Medulla oblongata (tissue), 1 donor: ENCODE measurements around the gene KRTAP5-7.
"Not testable (repeated sequence)": the region's sequence is repeated elsewhere in the genome, so short reads cannot be mapped to it uniquely, and the experiment has no call there.

ENCODE experiments used
- DNase-seq: peaks from one replicate; pipeline ENCODE4 v3.0.0-alpha.2; 2015; ENCODE audit errors: extremely low spot score

KRTAP5-7 gene

DNA sequence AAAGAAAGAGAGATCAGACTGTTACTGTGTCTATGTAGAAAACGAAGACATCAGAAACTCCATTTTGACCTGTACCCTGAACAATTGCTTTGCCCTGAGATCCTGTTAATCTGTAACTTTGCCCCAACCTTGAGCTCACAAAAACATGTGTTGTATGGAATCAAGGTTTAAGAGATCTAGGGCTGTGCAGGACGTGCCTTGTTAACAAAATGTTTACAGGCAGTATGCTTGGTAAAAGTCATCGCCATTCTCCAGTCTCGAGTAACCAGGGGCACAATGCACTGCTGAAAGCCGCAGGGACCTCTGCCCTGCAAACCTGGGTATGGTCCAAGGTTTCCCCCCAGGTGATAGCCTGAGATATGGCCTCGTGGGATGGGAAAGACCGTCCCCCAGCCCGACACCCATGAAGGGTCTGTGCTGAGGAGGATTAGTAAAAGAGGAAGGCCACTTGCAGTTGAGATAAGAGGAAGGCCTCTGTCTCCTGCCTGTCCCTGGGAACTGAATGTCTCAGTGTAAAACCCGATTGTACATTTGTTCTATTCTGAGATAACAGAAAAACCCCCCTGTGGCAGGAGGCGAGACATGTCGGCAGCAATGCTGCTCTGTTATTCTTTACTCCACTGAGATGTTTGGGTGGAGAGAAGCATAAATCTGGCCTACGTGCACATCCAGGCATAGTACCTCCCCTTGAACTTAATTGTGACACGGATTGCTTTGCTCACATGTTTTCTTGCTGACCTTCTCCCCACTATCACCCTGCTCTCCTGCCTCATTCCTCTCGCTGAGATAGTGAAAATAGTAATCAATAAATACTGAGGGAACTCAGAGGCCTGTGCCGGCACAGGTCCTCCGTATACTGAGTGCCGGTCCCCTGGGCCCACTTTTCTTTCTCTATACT lies 7.9 kb downstream of the KRTAP5-7 start:
- not testable (repeated sequence) for DNase-seq

DNA sequence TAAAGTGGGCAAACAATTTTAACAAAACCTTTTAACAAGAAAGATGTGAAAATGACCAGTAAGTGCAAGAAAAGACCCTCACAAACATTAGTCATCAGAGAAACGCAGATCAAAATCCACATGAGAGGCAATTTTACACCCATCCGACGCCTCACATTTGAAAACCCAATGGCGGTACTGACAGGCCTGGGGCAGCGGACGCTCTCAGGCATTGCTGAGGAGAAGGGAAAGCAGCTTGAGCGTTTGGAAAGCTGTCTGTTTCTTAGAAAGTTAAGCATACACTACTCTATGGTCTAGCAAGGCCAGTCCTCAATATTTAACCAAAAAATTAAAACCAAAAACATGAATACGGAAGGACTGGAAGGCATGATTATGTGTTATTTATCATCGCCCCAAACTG lies 8.8 kb downstream of the KRTAP5-7 start:
- DNase-seq: no peak

- no peak for DNase-seq
Measured at GRCh38 chr11:71537537-71537936, 10.5 kb downstream of the KRTAP5-7 start.

DNA sequence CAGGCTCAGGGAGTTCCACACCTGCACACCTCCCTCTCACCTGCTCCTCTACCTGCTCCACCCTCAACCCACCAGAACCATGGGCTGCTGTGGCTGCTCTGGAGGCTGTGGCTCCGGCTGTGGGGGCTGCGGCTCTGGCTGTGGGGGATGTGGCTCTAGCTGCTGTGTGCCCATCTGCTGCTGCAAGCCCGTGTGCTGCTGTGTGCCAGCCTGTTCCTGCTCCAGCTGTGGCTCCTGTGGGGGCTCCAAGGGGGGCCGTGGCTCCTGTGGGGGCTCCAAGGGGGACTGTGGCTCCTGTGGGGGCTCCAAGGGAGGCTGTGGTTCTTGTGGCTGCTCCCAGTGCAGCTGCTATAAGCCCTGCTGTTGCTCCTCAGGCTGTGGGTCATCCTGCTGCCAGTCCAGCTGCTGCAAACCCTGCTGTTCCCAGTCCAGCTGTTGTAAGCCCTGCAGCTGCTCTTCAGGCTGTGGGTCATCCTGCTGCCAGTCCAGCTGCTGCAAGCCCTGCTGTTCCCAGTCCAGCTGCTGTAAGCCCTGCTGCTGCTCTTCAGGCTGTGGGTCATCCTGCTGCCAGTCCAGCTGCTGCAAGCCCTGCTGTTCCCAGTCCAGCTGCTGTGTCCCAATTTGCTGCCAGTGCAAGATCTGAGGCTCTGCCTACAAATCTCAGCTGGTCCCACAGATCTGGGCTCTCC lies 11.1 kb downstream of the KRTAP5-7 start, which contains the start of gene KRTAP5-8:
Gene KRTAP5-8 (plus strand): TSS at position 49 of the 689 bp plus-strand sequence. CDS start 31 bp downstream, at position 80.
- not testable (repeated sequence) for DNase-seq

DNA sequence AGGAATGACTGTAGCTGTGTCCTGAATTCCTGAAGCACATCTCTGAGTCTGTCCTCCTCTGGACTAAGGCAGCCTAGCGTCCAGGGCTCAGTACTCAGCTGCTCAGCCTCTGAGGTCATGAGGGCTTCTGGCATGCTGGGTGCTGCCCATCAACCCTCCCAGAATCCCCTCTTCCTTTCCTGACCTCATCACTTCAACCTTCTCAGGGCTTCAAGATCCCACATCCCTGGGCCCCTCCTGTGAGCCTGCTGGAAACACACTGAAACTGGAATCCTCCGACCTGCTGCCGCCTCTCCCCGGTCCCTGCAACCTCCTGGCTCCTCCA lies 11.6 kb downstream of the KRTAP5-7 start:
- no peak for DNase-seq

DNA sequence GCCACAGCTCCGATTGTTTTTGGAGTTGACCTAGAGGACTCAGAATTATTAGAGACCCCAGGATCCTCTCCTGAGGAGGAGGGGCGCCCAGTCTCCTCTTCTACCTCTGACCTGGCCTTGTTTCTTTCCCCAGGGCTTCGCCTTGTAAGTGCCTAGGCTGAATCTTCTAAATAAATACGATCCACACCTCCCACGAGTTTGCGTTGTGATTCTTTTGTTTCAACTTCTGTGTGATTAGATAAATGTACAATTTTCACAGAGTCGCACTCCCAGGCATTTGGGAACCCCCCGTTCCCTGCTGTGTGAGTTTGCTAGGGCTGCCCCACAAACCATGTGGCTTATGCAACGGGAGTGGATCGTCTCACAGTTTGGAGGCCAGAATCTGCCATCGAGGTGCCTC lies 11.9 kb downstream of the KRTAP5-7 start:
- DNase-seq: no peak

- not testable (repeated sequence) for DNase-seq
Measured at GRCh38 chr11:71539971-71540370, 12.9 kb downstream of the KRTAP5-7 start.

- DNase-seq: not testable (repeated sequence)
Measured at GRCh38 chr11:71540521-71541304, 13.6 kb downstream of the KRTAP5-7 start.

GRCh38 chr11:71542382-71542781 lies 15.3 kb downstream of the KRTAP5-7 start:
- no peak for DNase-seq

GRCh38 chr11:71542879-71543777 lies 16.1 kb downstream of the KRTAP5-7 start:
- DNase-seq: no peak

- no peak for DNase-seq
Measured at GRCh38 chr11:71543866-71544265, 16.8 kb downstream of the KRTAP5-7 start.

DNA sequence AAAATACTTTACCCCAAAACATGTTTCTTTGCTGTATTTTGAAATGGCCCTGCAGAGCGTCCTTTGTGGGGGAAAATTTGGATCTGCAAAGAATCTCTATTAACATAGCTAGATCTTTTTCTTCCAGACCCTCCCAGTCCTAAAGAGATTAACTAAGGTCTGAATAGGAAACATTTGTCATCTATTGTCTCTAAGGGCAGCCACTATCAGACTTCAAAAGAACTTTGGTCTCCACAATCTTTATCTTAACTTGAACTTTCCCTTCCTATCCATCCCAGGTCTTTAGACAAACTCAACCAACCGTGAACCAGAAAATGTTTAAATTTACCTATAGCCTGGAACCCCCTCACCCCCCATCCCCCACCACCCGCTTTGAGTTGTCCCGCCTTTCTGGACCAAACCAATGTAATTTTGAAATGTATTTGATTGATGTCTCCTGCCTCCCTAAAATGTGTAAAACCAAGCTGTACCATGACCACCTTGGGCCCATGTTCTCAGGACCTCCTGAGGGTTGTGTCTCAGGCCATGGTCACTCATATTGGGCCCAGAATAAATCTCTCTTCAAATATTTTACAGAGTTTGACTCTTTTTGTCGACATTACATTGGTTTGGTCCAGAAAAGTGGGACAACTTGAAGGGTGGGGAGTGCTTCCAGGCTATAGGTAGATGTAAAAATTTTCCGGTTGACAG lies 17.6 kb downstream of the KRTAP5-7 start:
- no peak for DNase-seq

- no peak for DNase-seq
Measured at GRCh38 chr11:71545405-71545966, 18.4 kb downstream of the KRTAP5-7 start.

DNA sequence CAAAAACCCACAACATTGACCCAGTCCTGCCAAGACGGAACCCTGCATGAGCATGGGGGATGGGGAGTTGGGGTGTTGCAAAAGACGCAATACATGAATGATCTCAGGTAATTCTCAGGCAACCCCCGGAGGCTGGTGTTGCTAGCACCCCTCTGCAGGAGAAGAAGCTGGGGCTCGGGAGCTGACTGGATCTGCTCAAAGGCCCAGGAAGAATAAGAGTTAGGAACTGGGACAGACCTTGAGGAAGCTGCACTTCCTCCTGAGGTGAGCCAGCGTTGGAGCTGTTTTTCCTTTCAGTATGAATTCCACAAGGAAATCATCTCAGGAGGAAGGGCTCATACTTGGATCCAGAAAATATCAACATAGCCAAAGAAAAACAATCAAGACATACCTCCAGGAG lies 21.1 kb downstream of the KRTAP5-7 start, which contains the start of gene KRTAP5-9:
Gene KRTAP5-9 (plus strand): TSS at position 301 of the 400 bp plus-strand sequence. CDS start 238 bp downstream, outside the sequence.
- no peak for DNase-seq

DNA sequence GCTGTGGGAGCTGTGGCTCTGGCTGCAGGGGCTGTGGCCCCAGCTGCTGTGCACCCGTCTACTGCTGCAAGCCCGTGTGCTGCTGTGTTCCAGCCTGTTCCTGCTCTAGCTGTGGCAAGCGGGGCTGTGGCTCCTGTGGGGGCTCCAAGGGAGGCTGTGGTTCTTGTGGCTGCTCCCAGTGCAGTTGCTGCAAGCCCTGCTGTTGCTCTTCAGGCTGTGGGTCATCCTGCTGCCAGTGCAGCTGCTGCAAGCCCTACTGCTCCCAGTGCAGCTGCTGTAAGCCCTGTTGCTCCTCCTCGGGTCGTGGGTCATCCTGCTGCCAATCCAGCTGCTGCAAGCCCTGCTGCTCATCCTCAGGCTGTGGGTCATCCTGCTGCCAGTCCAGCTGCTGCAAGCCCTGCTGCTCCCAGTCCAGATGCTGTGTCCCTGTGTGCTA lies 21.7 kb downstream of the KRTAP5-7 start:
- DNase-seq: no peak

DNA sequence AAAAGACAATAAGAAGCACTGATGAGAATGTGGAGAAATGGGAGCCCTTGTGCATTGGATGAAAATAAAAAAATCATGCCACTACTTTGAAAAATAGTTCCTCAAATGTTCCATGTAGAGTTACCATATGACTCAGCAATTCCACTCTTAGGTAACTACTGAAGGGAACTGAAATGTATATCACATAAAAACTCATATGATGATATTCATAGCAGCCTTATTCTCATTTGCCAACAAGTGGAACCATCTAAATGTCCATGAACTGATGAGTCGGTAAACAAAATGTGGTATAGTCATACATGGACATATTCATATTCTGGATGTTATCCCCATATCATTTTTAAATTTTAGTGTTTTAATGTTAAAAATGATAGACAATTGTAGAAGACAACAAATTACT lies 24.6 kb downstream of the KRTAP5-7 start:
- no peak for DNase-seq

DNA sequence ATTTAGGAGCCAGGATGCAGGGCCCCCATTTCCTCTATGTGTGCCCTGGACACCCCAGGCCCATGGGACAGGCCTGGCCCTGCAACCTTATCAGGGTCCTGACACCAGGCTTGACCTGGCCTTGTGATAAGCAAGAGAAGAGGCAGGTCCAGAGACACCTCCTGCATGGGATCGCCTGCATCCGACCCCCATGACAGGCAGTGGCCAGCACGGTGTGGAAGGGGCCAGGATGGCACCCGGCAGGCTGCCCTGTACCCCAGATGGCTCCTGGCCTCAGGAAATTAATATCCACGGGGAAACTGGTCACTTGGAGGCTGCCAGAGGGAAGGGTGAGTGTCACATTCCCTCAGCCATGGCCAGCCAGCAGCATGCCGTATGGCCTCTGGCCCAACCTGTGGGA lies 27.9 kb downstream of the KRTAP5-7 start:
- no peak for DNase-seq

DNA sequence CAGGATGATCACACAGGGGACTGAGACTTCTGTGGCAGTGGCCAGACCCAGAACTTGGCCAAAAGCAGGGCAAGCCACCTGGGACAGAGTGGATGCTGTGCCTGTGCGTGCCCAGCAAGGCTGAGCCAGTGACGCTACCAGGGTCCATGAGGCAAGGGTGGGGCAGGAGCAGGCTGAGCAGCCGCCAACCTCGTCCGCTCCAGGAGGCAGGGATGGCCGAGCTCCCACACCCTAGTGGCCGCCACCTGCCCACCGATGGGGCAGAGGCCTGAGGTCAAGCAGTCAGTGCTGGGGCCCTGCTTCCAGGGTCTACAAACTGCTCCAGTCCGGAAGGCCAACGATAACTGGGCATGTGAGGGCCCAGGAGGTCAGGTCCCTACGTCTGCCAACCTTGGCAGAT lies 28.4 kb downstream of the KRTAP5-7 start:
- no peak for DNase-seq

- DNase-seq: no peak
Measured at GRCh38 chr11:71556018-71556417, 29.0 kb downstream of the KRTAP5-7 start.

- no peak for DNase-seq
Measured at GRCh38 chr11:71557257-71557656, 30.2 kb downstream of the KRTAP5-7 start.
